ENCODE results near the gene RAB40B.

RAB40B gene

DNA sequence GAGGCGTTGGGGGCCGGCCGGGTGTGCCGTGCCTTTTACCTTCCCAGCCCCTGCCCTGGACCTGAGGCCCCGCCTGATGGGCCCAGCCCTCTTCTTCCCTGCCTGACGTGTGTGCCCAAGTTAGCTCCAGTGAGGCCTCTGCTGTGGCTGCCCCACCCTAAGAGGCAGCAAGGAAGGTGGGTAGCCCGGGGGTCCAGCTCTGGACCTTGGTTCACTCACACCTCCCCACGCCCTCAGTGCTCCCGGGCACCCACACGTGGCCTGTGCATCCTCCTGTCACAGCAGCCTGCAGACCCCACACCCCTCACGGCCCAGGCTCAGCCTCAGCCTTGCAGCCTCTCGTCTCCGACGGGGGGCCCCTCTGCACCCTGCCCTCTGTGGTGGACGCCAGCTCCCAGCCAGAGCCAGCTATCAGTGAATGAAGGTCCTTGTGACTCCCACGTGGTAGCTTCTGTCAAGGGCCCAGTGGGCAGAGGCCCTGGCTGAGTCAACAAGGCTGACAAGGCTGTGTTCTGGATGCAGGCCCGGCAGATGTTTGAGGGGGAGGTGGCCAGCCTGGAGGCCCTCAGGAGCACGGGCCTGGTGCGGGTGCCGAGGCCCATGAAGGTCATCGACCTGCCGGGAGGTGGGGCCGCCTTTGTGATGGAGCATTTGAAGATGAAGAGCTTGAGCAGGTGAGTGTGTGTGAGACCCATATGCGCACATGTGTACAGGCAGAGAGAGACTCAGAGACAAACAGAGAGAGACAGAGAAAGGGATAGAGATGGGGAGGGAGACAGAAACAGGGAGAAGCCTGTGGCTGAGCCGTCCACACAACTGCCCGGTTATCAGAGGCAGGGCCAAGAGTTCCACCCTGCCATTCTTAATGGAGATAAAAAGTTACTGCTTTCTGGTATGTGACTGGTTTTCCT, 39.7 kb upstream of the RAB40B start:
- TF ChIP-seq, protein P1, sequence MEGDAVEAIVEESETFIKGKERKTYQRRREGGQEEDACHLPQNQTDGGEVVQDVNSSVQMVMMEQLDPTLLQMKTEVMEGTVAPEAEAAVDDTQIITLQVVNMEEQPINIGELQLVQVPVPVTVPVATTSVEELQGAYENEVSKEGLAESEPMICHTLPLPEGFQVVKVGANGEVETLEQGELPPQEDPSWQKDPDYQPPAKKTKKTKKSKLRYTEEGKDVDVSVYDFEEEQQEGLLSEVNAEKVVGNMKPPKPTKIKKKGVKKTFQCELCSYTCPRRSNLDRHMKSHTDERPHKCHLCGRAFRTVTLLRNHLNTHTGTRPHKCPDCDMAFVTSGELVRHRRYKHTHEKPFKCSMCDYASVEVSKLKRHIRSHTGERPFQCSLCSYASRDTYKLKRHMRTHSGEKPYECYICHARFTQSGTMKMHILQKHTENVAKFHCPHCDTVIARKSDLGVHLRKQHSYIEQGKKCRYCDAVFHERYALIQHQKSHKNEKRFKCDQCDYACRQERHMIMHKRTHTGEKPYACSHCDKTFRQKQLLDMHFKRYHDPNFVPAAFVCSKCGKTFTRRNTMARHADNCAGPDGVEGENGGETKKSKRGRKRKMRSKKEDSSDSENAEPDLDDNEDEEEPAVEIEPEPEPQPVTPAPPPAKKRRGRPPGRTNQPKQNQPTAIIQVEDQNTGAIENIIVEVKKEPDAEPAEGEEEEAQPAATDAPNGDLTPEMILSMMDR (IDR thresholded peaks at IDR 0.05; ENCODE audit: low read depth, low read length, missing control alignments), result no peak
- Histone ChIP-seq H3K27ac (no peak overlapping the region), H3K4me3 (ENCODE audit: low read depth, low read length) (no peak overlapping the region), H3K27me3 (replicated peaks) (no peaks in the 10 kb centered on the region), H3K36me3 (replicated peaks) (peaks cover 4% of the 10 kb centered on the region)
- DNase-seq, result no peak
- in situ Hi-C loops (cut with HindIII; ENCODE audit: low pct_ligation_motif_present, low sequenced_read_pairs), result no loop called here

GRCh38 chr17:82736511-82737185, 38.1 kb upstream of the RAB40B start:
- H3K36me3 ChIP-seq (replicated peaks), result peaks cover 4% of the 10 kb centered on the region
- TF ChIP-seq, protein P1 (IDR thresholded peaks at IDR 0.05; ENCODE audit: low read depth, low read length, missing control alignments), result no peak
- no peak overlapping the region for H3K27ac ChIP-seq

DNA sequence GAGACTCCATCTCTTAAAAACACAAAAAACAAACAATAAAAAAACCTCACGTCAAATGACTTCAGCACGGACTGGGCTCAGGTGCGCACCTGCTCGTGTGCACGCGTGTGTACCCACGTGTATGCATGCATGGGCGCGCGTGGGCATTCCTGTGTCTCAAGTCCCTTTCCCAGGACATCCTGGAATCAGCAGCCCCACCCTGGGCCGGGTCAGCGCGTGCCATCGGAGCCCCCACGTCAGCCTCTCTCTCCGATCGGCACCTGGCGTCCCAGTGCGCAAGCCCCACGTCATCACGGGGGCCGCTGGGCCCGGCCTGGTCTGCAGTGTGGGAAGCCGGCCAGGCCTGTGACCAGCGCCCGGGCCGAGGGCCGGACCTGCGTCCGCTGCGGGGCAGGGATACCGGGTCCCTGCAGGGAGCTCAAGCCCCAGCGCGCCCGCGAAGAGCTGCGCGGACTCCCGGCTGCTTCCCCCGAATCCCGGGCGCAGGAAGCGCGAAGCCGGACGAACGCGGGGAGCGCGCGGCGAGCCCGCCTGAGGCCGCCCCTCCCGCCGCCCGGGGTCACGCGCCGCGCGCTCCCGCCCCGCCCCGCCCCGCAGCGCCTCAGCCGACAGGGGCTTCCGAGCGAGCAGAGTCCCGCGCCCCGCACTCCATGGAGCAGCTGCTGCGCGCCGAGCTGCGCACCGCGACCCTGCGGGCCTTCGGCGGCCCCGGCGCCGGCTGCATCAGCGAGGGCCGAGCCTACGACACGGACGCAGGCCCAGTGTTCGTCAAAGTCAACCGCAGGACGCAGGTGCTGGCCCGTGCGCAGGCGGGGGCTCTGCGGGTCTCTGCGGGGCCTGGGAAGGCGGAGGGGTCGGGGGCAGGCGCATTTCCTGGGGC, 36.7 kb upstream of the RAB40B start, which contains the start of gene FN3K:
Gene FN3K, plus strand, starts transcription at position 629 of the 880 bp plus-strand sequence. Its CDS starts 22 bp downstream, at position 651.
- Histone ChIP-seq H3K36me3 (replicated peaks) (no peaks in the 10 kb centered on the region), H3K27me3 (replicated peaks) (no peaks in the 10 kb centered on the region), H3K27ac (peak within 1 kb of the TSS; percentile 4), H3K4me3 (ENCODE audit: low read depth, low read length) (peak within 1 kb of the TSS; percentile 50)
- DNase-seq, result peak; percentile 45
- TF ChIP-seq, protein P1 (IDR thresholded peaks at IDR 0.05; ENCODE audit: low read depth, low read length, missing control alignments), result no peak
- in situ Hi-C loops (cut with HindIII; ENCODE audit: low pct_ligation_motif_present, low sequenced_read_pairs), result no loop called here

More at GRCh38 chr17:82736511-82737185, 38.1 kb upstream of the RAB40B start:
- no peak overlapping the region for H3K4me3 ChIP-seq (ENCODE audit: low read depth, low read length)
- no peaks in the 10 kb centered on the region for H3K27me3 ChIP-seq (replicated peaks)
- DNase-seq, result no peak
- in situ Hi-C loops (cut with HindIII; ENCODE audit: low pct_ligation_motif_present, low sequenced_read_pairs), result no loop called here

- no peaks in the 10 kb centered on the region for H3K27me3 ChIP-seq (replicated peaks)
- in situ Hi-C loops (cut with HindIII; ENCODE audit: low pct_ligation_motif_present, low sequenced_read_pairs), result no loop called here
- no peaks in the 10 kb centered on the region for H3K36me3 ChIP-seq (replicated peaks)
- no peak overlapping the region for H3K4me3 ChIP-seq (ENCODE audit: low read depth, low read length)
- H3K27ac ChIP-seq, result no peak overlapping the region
- no peak for DNase-seq
- TF ChIP-seq, protein P1 (IDR thresholded peaks at IDR 0.05; ENCODE audit: low read depth, low read length, missing control alignments), result no peak
Measured at GRCh38 chr17:82732118-82732743, 33.7 kb upstream of the RAB40B start.

Measured in brain microvascular endothelial cell (primary cell).